ENCODE measurements around the gene RAB30.

The RAB30 gene

DNA sequence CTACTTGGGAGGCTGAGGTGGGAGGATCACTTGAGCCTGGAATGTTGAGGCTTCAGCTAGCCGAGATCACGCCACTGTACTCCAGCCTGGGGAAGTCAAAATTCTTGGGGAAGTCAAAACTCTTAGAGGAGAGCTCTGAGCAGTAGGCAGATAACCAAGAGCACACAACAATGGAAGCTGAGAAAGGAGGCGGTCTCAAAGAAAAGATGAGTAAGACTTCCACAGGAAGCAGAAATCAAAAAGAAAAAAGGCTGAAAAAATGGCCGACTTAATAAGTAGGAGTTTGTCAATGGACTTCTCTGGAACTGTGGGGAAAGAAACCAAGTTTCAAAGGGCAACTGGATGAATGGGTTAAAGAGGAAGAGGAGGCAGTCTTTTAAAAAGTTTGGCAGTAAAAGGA, 32.1 kb downstream of the RAB30 start:
- DNase-seq (ENCODE audit: low read depth in 2 of 2) = no peak

DNA sequence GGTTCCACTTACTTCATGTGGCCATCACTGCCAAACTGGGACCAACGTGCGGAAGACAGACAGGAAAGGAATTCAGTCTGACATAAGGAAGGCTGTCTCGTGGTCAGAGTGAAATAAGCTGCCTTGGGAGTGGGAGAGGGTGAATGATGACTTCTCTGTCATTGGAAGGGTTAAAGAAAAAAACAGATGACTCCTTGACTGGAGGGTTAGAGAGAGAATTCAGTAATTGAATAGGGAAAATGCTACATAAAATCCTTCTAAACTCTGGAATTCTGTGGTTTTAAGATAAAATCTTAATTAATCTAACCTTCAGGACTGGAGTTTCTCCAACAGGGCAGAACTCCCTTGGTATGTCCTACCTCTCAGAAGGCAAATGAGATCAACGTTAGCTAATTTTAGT, 33.8 kb downstream of the RAB30 start:
- DNase-seq (ENCODE audit: low read depth in 2 of 2) = no peak

DNA sequence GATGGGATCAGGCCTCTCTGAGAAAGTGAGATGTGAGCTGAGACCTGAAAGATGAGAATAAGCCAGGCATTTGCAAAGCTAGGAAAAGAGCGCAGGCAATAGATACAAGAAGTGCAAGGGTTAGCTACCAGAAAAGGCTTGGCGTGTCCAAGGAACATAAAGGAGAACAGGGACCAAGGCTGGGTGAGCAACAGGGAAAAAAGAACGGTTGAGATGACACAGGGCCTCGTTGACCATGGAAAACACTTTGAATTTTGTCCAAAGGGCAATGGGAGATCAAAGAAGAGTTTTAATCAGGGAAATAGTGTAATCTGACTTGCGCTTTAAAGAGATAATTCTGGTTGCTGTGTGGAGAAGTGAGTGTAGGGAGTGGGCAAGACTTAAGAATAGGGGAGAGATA, 35.0 kb downstream of the RAB30 start:
- DNase-seq (ENCODE audit: low read depth in 2 of 2) = no peak

DNA sequence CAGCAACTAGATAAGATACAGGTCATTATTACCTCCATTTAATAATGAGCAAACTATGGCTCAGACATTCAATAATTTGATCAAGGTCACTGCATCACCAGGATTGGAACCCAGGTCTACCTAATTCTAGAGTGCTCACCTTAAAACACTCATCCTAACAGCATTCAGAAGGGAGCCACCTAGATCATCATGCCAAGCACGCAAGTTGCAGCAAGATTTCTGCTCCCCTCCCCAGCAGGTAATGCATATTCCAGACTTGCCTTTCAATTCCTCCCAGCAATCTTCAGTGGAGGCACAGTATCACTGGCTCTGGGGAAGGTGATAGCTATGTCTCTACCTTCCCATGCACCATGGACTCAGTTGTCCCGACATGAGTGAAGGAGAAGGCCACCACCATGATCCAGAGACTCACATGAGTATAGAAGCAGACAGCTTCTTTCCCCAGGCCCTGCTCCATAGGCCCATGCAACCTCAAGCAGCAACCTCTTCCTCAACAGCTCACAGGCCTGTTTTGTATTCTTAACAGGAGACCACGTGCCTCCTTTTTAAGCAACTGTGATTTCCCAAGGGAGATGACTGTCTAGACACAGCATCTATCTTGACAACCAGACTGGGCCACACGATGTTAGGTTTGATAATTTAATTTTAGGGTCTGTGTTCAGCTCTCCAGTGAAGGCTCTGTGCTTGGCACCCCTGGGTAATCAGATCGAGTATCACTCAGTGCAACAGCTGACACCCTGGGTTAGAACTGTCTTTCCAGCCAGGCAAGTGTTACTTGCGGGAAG, 36.4 kb downstream of the RAB30 start:
- no peak for DNase-seq (ENCODE audit: low read depth in 2 of 2)

DNA sequence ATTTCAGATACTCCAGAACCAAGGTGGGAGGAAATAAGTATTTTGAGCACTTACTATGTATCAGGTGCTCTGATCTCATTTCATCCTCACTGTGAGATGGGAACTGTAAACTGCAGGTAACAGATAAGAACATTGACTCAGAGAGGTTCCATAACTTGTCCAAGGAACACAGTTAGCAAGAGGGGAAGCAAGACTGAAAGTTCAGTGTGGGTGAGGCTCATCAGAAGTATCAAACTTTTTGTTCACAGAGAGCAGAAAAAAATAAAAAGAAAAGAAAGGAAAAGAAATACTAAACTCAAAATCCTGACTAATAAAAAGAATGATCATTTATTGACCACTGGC, 37.1 kb downstream of the RAB30 start:
- no peak for DNase-seq (ENCODE audit: low read depth in 2 of 2)

DNA sequence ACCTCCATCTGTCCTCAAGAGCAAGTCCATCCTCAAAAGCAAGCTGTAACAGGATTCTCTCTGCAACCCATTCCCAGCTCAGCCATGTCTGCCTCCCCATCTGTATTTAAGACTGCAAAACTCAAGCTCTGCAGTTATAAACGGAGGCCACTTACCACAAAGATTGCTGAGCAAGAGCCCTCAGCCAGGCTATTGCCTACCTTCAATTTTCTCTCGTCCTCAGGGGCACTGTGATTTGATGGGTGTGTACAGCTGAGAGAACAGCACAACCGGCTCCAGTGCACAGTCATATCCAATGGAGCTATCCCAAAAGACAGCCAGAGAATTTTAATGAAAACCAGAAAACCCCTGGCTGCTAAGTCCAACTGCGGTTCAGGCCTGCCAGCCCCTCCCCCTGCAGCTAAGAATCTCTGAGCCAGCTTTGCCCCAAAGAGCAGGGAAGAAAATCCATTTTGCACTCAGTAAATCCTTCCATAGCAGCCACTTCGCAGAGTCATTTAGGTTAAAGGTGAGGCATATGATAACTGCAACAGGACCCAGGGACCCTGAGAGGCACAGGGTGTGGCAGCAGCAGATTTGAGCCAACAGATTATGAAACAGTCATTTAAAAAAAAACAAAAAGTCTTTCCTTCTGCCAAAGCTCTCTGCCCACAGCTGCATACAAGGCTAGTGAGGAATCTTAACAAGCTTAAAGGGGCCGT, 37.6 kb downstream of the RAB30 start:
- no peak for DNase-seq (ENCODE audit: low read depth in 2 of 2)

DNA sequence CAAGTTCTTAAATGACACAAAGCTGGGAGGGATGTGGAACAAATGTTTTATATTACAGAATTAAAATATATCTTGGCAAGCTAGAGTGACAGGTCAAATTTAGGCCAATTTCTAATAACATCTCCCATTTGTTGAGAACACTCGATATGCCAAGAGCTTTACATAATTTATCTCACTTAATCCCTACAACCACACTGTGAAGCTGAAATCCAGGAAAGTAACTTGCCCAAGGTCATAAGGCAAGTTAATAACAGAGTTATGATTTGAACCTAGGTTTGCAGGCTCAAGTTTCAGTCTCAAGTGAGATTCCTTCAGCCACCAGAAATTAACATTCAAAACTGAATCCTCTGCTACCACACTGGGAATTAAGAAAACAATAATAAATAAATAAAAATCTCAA, 38.3 kb downstream of the RAB30 start:
- no peak for DNase-seq (ENCODE audit: low read depth in 2 of 2)

DNA sequence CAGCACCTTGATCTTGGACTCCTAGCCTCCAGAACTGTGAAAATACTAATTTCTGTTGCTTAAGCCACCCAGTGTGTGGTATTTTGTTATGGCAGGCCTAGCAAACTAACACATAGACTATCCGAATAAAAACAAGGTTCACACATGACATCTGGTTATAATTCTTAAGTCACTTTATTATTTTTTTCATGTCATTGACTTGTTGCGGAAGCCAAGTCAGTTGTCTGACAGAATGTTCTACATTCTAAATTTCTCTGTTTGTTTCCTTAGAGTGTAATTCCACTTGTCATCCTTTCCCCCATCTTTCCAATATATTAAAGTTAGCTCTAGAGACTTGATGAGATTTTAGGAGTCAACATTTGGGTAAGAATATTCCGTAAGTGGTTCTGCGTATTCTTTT, 40.6 kb downstream of the RAB30 start:
- DNase-seq (ENCODE audit: low read depth in 2 of 2) = no peak

DNA sequence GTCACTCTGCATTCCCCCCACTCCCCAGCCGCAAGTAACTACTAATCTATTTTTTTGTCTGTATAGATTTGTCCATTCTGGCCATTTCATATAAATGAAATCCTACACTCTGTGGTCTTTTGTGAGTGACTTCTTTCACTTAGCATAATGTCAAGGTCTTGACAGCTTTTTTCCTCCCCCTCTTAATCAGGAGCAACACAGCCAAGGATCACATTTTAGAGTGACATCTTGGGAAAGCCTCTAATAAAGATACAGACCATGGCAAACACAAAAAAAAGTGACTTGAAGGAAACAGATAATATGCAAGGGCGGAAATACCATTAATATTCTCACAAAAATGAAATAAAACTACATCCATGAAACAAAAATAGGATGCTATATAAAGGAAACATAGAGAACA, 43.9 kb downstream of the RAB30 start:
- no peak for DNase-seq (ENCODE audit: low read depth in 2 of 2)

DNA sequence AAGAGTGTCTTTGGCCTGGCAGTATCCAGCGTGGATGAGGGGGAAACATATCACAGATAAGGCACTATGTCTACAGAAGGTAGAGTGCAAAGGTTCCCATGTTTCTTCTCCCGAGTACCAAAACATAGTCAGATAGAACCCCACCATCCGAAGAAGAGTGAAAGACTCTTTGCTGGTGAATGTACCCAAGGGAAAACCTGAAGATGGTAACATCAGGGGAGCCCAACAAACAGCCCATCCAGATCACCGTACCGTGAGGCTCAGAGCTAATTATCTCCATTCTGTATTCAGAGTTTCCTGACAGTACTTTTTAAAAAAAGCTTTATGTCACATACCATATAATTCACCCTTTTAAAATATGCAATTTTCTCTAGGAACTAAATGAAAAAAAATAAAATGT, 44.4 kb downstream of the RAB30 start:
- DNase-seq (ENCODE audit: low read depth in 2 of 2) = no peak

DNA sequence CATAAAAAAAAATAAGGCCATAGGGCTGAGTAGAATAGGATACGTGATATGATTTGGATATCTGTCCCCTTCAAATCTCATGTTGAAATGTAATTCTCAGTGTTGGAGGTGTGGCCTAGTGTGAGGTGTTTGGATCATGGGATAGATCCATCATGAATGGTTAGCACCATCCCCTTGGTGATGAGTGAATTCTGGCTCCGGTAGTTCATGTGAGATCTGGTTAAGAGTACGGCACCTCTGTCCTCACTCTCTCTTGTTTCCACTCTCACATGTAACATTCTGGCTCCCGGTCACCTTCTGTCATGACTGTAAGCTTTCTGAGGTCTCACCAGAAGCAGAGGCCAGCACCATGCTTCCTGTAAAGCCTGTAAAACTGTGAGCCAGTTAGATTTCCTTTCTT, 45.5 kb downstream of the RAB30 start:
- DNase-seq (ENCODE audit: low read depth in 2 of 2) = no peak

DNA sequence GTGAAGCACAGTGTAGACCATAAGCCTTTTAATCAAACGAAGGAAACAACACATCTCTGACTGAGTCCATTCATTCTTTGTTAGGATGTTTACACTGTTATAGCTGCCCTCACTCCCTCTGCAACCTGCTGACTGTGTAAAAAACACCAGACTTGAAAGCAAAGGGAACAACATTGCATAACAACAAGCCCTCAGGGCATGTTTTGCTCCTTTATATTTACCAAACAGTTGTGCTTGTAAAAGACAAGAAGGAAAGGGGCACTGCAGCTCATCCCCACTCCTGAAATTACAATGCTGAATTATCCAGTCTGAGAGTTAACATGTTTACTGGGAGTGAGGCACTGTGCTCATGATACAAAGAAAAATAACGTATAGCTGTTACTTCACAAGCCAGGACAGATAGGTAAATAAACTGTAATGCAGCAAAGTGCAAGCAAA, 46.4 kb downstream of the RAB30 start:
- DNase-seq (ENCODE audit: low read depth in 2 of 2) = no peak

DNA sequence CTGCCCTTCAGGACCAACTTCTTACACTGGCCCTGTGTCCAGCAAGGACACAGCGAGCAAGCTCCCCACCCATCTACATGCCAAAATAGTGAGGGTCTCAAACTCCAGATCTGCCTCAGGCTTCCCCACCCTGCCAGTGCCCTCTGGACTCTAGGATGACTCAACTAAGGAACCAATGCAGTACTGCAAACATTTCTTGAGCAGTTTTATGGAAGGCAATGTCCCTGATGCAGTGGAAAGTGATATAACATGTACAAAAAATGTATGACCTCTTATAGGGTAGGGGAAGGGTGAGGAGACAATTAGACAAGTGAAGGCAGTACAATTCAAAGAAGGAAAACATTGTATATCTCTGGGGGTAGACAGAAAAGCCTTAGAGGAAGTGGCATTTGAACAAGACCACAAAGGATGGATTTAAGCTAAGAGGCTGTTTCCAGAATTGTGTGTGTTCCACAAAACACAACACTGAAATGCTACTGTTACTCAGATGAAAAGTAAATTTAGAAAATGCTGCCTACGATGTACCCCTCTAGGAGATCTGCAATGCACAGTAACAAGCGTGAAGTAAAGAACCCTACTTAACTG, 47.3 kb downstream of the RAB30 start:
- DNase-seq (ENCODE audit: low read depth in 2 of 2) = no peak

DNA sequence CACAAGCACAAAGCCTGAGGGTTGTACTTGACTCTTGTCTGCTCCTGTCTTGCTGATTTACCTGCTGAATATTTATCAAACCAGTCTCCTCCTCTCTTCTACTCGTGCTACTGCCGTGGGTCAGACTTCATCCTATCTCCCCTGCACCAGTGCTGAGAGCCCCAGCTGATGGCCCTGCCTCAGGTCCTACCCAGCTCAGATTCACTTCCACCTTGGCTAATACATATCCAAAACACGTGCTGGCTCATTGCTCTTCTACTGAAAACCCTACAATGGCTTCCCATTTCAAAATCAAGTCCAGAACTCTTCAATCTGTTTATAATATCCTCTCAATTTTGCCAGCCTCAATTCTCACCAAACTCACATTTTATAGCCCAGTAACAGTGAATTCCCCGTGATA, 48.3 kb downstream of the RAB30 start:
- DNase-seq (ENCODE audit: low read depth in 2 of 2) = no peak

DNA sequence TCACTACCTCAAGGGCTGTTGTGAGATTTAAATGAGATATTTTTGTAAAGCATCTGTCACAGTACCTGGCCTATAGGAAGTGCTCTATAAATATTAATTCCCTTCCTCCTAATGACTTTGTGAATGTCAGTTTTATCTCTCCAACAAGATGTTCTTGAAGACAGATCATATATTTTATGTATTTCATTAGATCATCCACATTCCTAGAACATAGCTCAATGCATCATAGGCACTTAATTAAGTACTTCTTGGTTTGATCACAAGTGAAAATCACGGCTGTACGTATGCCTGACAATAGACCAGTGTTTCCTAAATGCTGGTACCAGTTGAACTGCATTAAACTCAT, 49.9 kb downstream of the RAB30 start:
- no peak for DNase-seq (ENCODE audit: low read depth in 2 of 2)

DNA sequence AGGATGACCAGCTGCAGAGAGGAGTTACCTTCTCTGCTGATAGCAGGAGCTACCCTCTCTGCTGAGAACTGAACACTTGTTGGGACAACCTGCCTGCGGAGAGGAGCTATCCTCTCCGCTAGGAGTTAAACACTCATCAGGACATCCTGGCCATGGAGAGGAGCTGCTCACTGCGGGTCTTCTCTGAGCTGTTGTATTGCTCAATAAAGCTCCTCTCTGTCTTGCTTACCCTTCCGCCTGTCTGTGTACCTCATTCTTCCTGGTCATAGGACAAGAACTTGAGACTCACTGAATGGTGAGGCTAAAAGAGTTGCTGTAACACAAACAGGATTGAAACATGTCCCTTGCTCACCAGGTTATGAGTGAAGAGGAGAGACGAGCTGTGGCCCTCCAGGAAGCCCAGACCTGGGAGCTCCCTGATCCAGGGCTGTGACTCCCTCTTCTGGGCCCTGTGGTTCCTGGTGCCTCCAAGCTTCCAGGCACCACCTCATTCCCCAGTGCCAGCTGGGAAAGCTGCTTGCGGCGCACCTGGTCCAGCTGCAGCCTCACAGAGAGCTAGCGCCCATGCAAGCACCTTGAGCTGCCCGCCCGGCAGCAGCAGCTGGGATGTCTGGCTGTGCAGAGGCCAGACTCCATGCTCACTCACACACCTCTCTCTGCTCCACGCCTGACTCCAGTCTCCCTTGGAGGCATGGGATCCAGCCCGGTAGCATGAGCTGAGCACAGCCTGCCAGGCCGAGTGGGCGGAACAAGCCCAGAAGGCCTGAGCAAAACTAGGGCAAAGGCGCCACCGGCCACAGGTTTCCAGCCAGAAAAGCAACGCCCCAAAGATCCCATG, 50.5 kb downstream of the RAB30 start:
- no peak for DNase-seq (ENCODE audit: low read depth in 2 of 2)

DNA sequence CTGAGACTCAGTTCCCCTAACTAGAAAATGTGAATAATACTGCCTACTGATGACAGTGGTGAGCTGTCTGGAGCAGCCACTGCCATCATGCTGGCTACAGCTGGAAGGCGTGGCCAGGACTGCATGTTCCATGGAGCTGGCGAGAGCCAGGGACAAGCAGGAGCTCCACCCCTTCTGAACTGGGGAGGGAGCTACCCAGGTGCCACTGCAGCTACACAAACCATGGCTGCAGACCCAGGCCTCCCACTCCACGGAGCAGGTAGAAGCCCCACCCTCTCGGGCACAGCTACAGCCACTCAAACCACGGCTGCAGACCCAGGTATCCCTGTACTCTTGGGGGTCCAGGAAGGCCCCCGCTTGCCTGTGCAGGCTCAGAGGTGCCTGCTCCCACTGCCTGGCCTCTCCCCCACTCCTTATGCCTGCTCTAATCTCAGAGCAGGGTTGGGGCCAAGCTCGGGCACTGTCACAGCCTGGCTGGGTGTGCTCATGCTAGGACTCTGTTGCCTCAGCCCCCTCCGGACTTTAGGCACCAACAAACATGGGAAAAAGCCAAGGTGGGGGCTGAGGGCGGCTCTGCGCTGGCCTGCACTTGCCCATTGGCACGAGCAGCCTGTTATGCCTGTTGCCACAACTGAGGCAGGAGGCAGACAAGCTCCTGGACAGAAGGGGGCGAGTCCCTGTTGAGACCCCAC, 51.7 kb downstream of the RAB30 start:
- DNase-seq (ENCODE audit: low read depth in 2 of 2) = no peak

DNA sequence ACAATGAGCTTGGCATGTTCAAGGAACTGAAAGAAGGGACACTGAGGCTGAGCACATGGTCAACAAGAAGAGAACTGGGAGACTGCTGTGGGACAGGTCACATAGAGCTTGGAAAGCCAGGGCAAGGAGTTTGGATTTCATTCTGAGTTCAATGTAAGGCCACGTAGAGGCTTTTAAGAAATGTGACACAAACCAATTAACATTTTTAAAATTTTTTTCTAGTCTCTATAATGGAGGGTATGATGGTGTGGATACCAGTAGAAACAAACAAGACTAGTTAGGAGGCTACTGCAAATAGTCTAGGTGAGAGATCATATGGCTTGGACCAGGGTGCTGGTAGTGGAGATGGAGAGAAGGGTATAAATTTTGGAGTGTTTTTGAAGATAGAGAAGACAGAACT, 56.7 kb downstream of the RAB30 start:
- DNase-seq (ENCODE audit: low read depth in 2 of 2) = no peak

DNA sequence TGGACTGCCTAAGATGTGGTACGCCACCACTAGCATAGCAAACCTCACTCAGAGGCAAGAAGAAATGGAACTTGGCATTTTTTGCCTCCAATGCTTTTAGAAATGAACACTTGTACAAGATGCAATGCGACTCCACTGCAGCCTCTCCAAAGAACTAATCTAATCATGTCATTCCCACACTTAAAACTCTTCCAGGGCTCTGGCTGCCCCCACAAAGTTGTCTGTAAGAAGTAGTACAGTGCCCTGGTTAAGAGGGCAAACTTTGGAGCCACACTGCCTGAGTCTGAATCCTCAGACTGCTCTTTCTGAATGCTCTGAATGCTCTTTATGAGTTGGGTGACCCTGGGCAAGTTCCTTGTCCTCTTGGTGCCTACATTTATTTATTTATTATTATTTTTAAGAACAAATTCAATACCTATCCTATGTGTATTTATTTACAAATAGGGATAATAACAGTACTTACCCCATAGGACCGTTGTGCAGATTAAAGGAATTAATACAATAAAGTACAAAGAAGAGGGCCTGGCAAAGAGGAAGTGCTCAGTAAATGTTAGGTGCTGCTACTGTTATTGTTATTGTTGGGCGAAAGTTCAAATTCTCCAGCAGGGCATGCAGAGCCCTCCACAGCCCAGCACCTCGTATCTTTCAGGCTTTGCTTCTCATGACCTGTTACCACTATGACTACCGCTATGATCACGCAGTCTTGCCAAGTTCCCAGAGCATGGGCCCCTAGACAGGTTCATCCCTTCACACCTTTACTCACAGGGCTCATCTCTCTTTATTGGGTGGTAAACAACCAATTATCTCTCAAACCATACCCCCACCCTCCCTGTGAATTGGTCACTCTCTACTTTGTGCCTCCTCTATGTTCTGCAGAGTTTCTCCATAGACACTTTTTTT, 59.3 kb downstream of the RAB30 start:
- no peak for DNase-seq (ENCODE audit: low read depth in 2 of 2)

DNA sequence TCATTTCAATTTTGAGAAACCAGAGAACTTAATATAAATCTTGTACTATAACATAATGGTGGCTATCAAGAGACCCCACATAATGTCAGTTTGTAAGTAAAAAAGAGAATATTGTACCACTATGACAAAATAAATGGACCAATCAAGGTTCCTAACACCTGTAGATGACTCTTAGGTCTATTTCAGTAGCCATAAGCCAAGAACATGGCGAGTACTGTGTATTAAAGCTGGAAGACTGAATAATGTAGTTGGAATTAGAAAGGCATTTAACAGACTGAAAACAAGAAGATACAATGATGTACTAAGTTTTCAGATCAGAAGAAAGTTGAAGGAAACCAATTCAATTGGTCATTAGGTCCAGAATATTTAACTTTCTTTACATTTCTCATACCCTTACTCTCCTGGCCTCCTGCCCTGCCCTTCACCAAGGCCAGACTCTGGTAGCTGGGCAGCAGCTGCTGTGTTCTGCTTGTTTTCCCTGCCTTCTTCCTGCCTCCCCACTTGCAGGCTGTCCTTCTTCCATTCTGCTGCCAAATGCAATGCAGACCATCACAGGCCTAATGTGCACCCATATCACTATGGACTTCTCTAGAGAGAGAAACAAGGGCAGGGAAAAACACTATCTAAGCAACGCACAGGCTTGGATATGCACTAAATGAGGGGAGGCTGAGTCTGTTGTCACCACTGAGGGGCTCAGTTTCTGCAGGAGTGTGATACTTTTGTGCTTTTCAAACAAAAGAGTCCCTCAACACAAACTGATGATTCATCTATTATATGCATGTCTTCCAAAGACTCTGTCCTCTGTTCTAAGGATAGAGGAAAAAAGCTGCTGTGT, 60.1 kb downstream of the RAB30 start:
- no peak for DNase-seq (ENCODE audit: low read depth in 2 of 2)

All from stimulated activated CD8-positive, alpha-beta memory T cell treated with anti-CD3 and anti-CD28 coated beads, Interleukin-7, amount 100 ng/mL, for 1 hour (primary cell).